ENCODE results near the gene PPP1R17. TPM values are rescaled to one million over a fixed set of nuclear protein-coding genes. Genes with fewer than 3 reads are reported as not detected.
A peak's percentile ranks its signal among the peaks of the same experiment; 100 is the strongest.

The PPP1R17 gene
- polyA plus RNA-seq, 1 donor from 2014 or later: 8.8 TPM

DNA sequence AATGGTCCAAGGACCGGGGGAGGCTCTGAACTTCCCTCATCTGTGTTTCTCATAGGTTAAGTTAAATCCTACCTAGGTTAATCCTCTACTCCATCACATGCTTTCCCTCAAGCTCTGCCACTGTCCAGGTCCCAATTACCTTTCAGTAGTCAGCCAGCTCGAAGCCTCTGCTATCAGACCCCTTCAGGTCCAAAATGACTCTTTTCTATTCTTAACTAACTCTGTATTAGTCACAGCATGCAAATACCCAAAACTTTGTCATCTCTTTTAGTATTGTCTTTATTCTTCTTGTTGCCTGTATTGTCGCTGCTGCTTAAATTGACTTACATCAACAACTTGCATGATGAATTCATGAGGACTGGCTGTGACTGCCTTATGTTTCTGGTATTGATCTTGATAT lies 15.3 kb downstream of the PPP1R17 start:
- no peak overlapping the region for H3K9ac ChIP-seq (ENCODE audit: low read length)
- H3K36me3 ChIP-seq (ENCODE audit: insufficient read depth, low read length): no peaks in the 10 kb centered on the region
- no peak overlapping the region for H3K27ac ChIP-seq (ENCODE audit: low read length)
- H3K9me2 ChIP-seq (ENCODE audit: insufficient read depth, low read length): no peaks in the 10 kb centered on the region
- H3K79me2 ChIP-seq (replicated peaks; ENCODE audit: insufficient read depth, low read length): no peaks in the 10 kb centered on the region
- TF ChIP-seq EZH2 (IDR thresholded peaks at IDR 0.05; ENCODE audit: borderline replicate concordance, insufficient read depth, low read length, poor library complexity, severe bottlenecking) (no peak), EP300 (conservative IDR thresholded peaks at IDR 0.05; ENCODE audit: poor library complexity, severe bottlenecking) (no peak)
- H4K20me1 ChIP-seq (ENCODE audit: insufficient read depth): no peaks in the 10 kb centered on the region
- H3K4me3 ChIP-seq (ENCODE audit: low read length): no peak overlapping the region
- H2AFZ ChIP-seq (ENCODE audit: low read depth, low read length): no peak overlapping the region
- H3K4me2 ChIP-seq (ENCODE audit: low read length): no peak overlapping the region
- H3F3A ChIP-seq (ENCODE audit: insufficient read depth, low read length, poor library complexity, severe bottlenecking): no peaks in the 10 kb centered on the region
- H3K9me3 ChIP-seq (ENCODE audit: low read length): no peaks in the 10 kb centered on the region
- H3K27me3 ChIP-seq (ENCODE audit: insufficient read depth, low read depth, low read length): no peaks in the 10 kb centered on the region

DNA sequence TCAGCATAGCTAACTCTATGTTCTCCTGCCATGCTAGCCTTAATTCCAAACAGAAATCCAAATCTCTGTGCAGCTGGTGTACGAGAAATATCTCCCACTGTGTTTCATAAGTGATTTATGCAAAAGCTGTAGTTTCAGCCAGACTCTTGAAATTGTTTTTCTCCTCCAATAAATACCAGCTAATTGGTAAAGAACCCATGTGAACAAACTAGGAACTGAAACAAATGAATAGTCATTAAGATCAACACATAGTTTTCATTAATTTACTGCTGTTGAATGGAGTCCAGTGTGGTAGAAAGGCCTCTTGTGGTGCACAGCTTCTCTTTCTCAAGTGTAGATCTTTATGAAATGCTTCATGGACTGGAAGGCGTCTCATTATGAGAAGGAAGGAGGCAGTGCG lies 18.4 kb downstream of the PPP1R17 start:
- H3K27ac ChIP-seq (ENCODE audit: low read length): no peak overlapping the region
- H2AFZ ChIP-seq (ENCODE audit: low read depth, low read length): no peak overlapping the region
- H3K36me3 ChIP-seq (ENCODE audit: insufficient read depth, low read length): no peaks in the 10 kb centered on the region
- H3K9me3 ChIP-seq (ENCODE audit: low read length): no peaks in the 10 kb centered on the region
- no peaks in the 10 kb centered on the region for H3K9me2 ChIP-seq (ENCODE audit: insufficient read depth, low read length)
- H3K79me2 ChIP-seq (replicated peaks; ENCODE audit: insufficient read depth, low read length): no peaks in the 10 kb centered on the region
- no peaks in the 10 kb centered on the region for H3K27me3 ChIP-seq (ENCODE audit: insufficient read depth, low read depth, low read length)
- TF ChIP-seq, protein P1, sequence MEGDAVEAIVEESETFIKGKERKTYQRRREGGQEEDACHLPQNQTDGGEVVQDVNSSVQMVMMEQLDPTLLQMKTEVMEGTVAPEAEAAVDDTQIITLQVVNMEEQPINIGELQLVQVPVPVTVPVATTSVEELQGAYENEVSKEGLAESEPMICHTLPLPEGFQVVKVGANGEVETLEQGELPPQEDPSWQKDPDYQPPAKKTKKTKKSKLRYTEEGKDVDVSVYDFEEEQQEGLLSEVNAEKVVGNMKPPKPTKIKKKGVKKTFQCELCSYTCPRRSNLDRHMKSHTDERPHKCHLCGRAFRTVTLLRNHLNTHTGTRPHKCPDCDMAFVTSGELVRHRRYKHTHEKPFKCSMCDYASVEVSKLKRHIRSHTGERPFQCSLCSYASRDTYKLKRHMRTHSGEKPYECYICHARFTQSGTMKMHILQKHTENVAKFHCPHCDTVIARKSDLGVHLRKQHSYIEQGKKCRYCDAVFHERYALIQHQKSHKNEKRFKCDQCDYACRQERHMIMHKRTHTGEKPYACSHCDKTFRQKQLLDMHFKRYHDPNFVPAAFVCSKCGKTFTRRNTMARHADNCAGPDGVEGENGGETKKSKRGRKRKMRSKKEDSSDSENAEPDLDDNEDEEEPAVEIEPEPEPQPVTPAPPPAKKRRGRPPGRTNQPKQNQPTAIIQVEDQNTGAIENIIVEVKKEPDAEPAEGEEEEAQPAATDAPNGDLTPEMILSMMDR (IDR thresholded peaks at IDR 0.05; ENCODE audit: poor library complexity, severe bottlenecking): no peak
- TF ChIP-seq, protein P2, sequence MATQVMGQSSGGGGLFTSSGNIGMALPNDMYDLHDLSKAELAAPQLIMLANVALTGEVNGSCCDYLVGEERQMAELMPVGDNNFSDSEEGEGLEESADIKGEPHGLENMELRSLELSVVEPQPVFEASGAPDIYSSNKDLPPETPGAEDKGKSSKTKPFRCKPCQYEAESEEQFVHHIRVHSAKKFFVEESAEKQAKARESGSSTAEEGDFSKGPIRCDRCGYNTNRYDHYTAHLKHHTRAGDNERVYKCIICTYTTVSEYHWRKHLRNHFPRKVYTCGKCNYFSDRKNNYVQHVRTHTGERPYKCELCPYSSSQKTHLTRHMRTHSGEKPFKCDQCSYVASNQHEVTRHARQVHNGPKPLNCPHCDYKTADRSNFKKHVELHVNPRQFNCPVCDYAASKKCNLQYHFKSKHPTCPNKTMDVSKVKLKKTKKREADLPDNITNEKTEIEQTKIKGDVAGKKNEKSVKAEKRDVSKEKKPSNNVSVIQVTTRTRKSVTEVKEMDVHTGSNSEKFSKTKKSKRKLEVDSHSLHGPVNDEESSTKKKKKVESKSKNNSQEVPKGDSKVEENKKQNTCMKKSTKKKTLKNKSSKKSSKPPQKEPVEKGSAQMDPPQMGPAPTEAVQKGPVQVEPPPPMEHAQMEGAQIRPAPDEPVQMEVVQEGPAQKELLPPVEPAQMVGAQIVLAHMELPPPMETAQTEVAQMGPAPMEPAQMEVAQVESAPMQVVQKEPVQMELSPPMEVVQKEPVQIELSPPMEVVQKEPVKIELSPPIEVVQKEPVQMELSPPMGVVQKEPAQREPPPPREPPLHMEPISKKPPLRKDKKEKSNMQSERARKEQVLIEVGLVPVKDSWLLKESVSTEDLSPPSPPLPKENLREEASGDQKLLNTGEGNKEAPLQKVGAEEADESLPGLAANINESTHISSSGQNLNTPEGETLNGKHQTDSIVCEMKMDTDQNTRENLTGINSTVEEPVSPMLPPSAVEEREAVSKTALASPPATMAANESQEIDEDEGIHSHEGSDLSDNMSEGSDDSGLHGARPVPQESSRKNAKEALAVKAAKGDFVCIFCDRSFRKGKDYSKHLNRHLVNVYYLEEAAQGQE (IDR thresholded peaks at IDR 0.05; ENCODE audit: borderline replicate concordance): no peak
- TF ChIP-seq TAF1 (IDR thresholded peaks at IDR 0.05; ENCODE audit: low read depth): no peak
- no peak for TF ChIP-seq RAD21 (conservative IDR thresholded peaks at IDR 0.05)
- no peak for TF ChIP-seq SMC3 (conservative IDR thresholded peaks at IDR 0.05; ENCODE audit: poor library complexity)
- no peak for TF ChIP-seq MXI1 (conservative IDR thresholded peaks at IDR 0.05; ENCODE audit: poor library complexity, severe bottlenecking)
- no peak for TF ChIP-seq POLR2AphosphoS5 (IDR thresholded peaks at IDR 0.05)
- no peak for TF ChIP-seq EZH2 (IDR thresholded peaks at IDR 0.05; ENCODE audit: borderline replicate concordance, insufficient read depth, low read length, poor library complexity, severe bottlenecking)
- no peak for TF ChIP-seq EP300 (conservative IDR thresholded peaks at IDR 0.05; ENCODE audit: poor library complexity, severe bottlenecking)
- H4K20me1 ChIP-seq (ENCODE audit: insufficient read depth): no peaks in the 10 kb centered on the region
- H3F3A ChIP-seq (ENCODE audit: insufficient read depth, low read length, poor library complexity, severe bottlenecking): no peaks in the 10 kb centered on the region
- no peak overlapping the region for H3K4me3 ChIP-seq (ENCODE audit: low read length)
- no peak overlapping the region for H3K9ac ChIP-seq (ENCODE audit: low read length)
- H3K4me2 ChIP-seq (ENCODE audit: low read length): no peak overlapping the region

DNA sequence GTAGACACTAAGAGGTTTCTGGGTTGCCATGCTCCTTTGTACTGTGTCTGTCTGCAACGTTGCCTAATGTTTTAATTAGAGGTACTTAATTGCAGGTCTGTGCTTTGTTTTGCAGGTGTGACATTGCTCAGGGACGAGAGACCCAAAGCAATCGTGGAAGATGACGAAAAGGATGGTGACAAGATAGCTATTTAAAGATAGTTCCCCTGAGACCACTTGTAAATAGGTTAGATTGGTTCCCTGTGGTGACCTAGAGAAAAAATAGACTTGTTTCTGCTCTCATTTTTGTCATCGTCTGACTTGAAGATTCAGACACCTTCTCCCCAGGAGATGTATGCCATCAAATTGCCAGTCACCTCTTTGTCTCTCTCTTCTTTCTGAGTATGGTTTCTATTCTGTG lies 20.1 kb downstream of the PPP1R17 start:
- peak overlapping the region; percentile 26 for H3K27ac ChIP-seq (ENCODE audit: low read length)
- TF ChIP-seq POLR2AphosphoS5 (IDR thresholded peaks at IDR 0.05) (peak; percentile 56), EP300 (conservative IDR thresholded peaks at IDR 0.05; ENCODE audit: poor library complexity, severe bottlenecking) (peak; percentile 57), TAF1 (IDR thresholded peaks at IDR 0.05; ENCODE audit: low read depth) (no peak), RAD21 (conservative IDR thresholded peaks at IDR 0.05) (no peak), SMC3 (conservative IDR thresholded peaks at IDR 0.05; ENCODE audit: poor library complexity) (no peak)
- TF ChIP-seq, protein P2 (IDR thresholded peaks at IDR 0.05; ENCODE audit: borderline replicate concordance): no peak

More for the DNA sequence above, 20.1 kb downstream of the PPP1R17 start:
- Histone ChIP-seq H3F3A (ENCODE audit: insufficient read depth, low read length, poor library complexity, severe bottlenecking) (no peaks in the 10 kb centered on the region), H3K27me3 (ENCODE audit: insufficient read depth, low read depth, low read length) (no peaks in the 10 kb centered on the region), H3K4me3 (ENCODE audit: low read length) (peak overlapping the region; percentile 7), H2AFZ (ENCODE audit: low read depth, low read length) (no peak overlapping the region), H3K4me2 (ENCODE audit: low read length) (no peak overlapping the region), H4K20me1 (ENCODE audit: insufficient read depth) (no peaks in the 10 kb centered on the region), H3K9me2 (ENCODE audit: insufficient read depth, low read length) (no peaks in the 10 kb centered on the region), H3K36me3 (ENCODE audit: insufficient read depth, low read length) (no peaks in the 10 kb centered on the region), H3K9ac (ENCODE audit: low read length) (no peak overlapping the region), H3K9me3 (ENCODE audit: low read length) (no peaks in the 10 kb centered on the region), H3K79me2 (replicated peaks; ENCODE audit: insufficient read depth, low read length) (no peaks in the 10 kb centered on the region)

Data from neural cell (in vitro differentiated cells).